Breast epithelium (tissue), 4 donors: Measurements from ENCODE around the gene GALNT2. TPM values are rescaled to one million over a fixed set of nuclear protein-coding genes. Genes with fewer than 3 reads are reported as not detected.
A peak's percentile ranks its signal among the peaks of the same experiment; 100 is the strongest.

Experiments used
- DNase-seq, 2 donors: peaks; one replicate each; pipeline ENCODE4 v3.0.0-alpha.2; 2019; ENCODE audit warnings: low spot score in 2 of 2
- H3K27ac ChIP-seq, 2 donors: fragments of 200-600 bp; sonication (generic) in 1 of 2; one replicate each; pipeline ENCODE4 v1.5.1; 2016 to 2019; ENCODE audit warnings: mild to moderate bottlenecking in 1 of 2
- H3K27me3 ChIP-seq, 2 donors: fragments of 200-600 bp; sonication (generic) in 1 of 2; one replicate each; pipeline versions ENCODE4 v1.5.1 to v1.6.0; 2017 to 2019; ENCODE audit warnings: control low read depth in 1 of 2, mild to moderate bottlenecking in 1 of 2
- H3K36me3 ChIP-seq: fragments of 200-600 bp; one replicate; pipeline ENCODE4 v1.5.1; 2019
- H3K4me1 ChIP-seq, 2 donors: fragments of 200-600 bp; sonication (generic); one replicate each; pipeline ENCODE4 v1.5.1; 2016 to 2019; ENCODE audit warnings: control low read depth in 1 of 2
- H3K4me3 ChIP-seq, 3 donors: fragments of 200-600 bp; sonication (generic); 1 replicate in 2 of 3; 2 replicates in 1 of 3; pipeline ENCODE4 v1.5.1; 2016 to 2019; ENCODE audit warnings: mild to moderate bottlenecking in 3 of 3, moderate library complexity in 2 of 3
- H3K9me3 ChIP-seq, 2 donors: fragments of 200-600 bp; sonication (generic) in 1 of 2; one replicate each; pipeline ENCODE4 v1.5.1; 2016 to 2019; ENCODE audit warnings: control low read depth in 1 of 2
- CTCF ChIP-seq, 3 donors: fragments of 450-650 bp; IDR thresholded peaks; one replicate each; pipeline ENCODE4 v1.5.1; 2016 to 2017; ENCODE audit warnings: antibody characterized with exemption in 3 of 3, mild to moderate bottlenecking in 3 of 3, moderate library complexity in 3 of 3
- POLR2A ChIP-seq: fragments of 450-650 bp; IDR thresholded peaks from one replicate; pipeline ENCODE4 v1.6.1; 2016; ENCODE audit warnings: antibody characterized with exemption, mild to moderate bottlenecking, moderate library complexity
- POLR2AphosphoS5 ChIP-seq, 3 donors: sonication (generic); formaldehyde crosslinking; IDR thresholded peaks; one replicate each; pipeline ENCODE4 v1.6.1; 2017; ENCODE audit warnings: antibody characterized with exemption in 3 of 3
- intact Hi-C: fragments of 100-400 bp; cut with DNase I; formaldehyde crosslinking; loops from one replicate; pipeline ENCODE4 v1.15.1; 2023; ENCODE audit warnings: low total_unique reads
- total RNA-seq, 3 donors: library from RNA; depleted of rRNA; stranded (reverse); fragments of >200 nt; gene quantifications; one replicate each; pipeline ENCODE4 v1.1.0, GENCODE V29; 2016

GALNT2 gene
- total RNA-seq, 3 donors from 2014 or later = 27.4 to 53.0 (median 42.6) TPM

- TF ChIP-seq CTCF (IDR thresholded peaks at IDR 0.05) = no peak
- TF ChIP-seq POLR2AphosphoS5 (IDR thresholded peaks at IDR 0.05) = no peak
- no peak for TF ChIP-seq POLR2A
- Histone ChIP-seq H3K4me1 (no peaks in the 10 kb centered on the region), H3K36me3 (no peaks in the 10 kb centered on the region), H3K4me3 (no peak overlapping the region), H3K27me3 (peaks cover 0 to 6% of the 10 kb centered on the region in 2 donors), H3K9me3 (no peaks in the 10 kb centered on the region), H3K27ac (no peak overlapping the region)
- DNase-seq = no peak
- intact Hi-C loops = loop anchor here (10.0 kb wide), 1 partner anchor 654 kb away; no protein-coding TSS in a partner anchor
Measured at GRCh38 chr1:230319014-230319747, 252.1 kb downstream of the GALNT2 start.

- H3K4me3 ChIP-seq = no peak overlapping the region
- intact Hi-C loops = no loop called here
- H3K27me3 ChIP-seq = peaks cover 0 to 6% of the 10 kb centered on the region in 2 donors
- H3K4me1 ChIP-seq = no peaks in the 10 kb centered on the region
- peak in 1 of 2 donors; percentile 7 for DNase-seq
- no peak for TF ChIP-seq CTCF (IDR thresholded peaks at IDR 0.05)
- TF ChIP-seq POLR2A = no peak
- TF ChIP-seq POLR2AphosphoS5 (IDR thresholded peaks at IDR 0.05) = no peak
- H3K27ac ChIP-seq = no peak overlapping the region
- H3K36me3 ChIP-seq = no peaks in the 10 kb centered on the region
- H3K9me3 ChIP-seq = no peaks in the 10 kb centered on the region
Measured at GRCh38 chr1:230320804-230321203, 253.8 kb downstream of the GALNT2 start.

- Histone ChIP-seq H3K27me3 (peaks cover 0 to 6% of the 10 kb centered on the region in 2 donors), H3K36me3 (no peaks in the 10 kb centered on the region), H3K4me1 (no peaks in the 10 kb centered on the region), H3K9me3 (no peaks in the 10 kb centered on the region), H3K27ac (no peak overlapping the region), H3K4me3 (no peak overlapping the region)
- DNase-seq = no peak
- TF ChIP-seq POLR2AphosphoS5 (IDR thresholded peaks at IDR 0.05) (no peak), CTCF (IDR thresholded peaks at IDR 0.05) (no peak), POLR2A (no peak)
- intact Hi-C loops = no loop called here
Measured at GRCh38 chr1:230321341-230321740, 254.3 kb downstream of the GALNT2 start.

- H3K27me3 ChIP-seq = peaks cover 0 to 2% of the 10 kb centered on the region in 2 donors
- H3K36me3 ChIP-seq = no peaks in the 10 kb centered on the region
- H3K4me1 ChIP-seq = no peaks in the 10 kb centered on the region
- no peak overlapping the region for H3K4me3 ChIP-seq
- intact Hi-C loops = no loop called here
- DNase-seq = no peak
- TF ChIP-seq CTCF (IDR thresholded peaks at IDR 0.05) (no peak), POLR2A (no peak), POLR2AphosphoS5 (IDR thresholded peaks at IDR 0.05) (no peak)
- H3K9me3 ChIP-seq = no peaks in the 10 kb centered on the region
- no peak overlapping the region for H3K27ac ChIP-seq
Measured at GRCh38 chr1:230321741-230322420, 254.8 kb downstream of the GALNT2 start.

GRCh38 chr1:230322421-230322756 is 255.4 kb downstream of the GALNT2 start:
- intact Hi-C loops = no loop called here
- H3K4me1 ChIP-seq = no peaks in the 10 kb centered on the region
- no peaks in the 10 kb centered on the region for H3K36me3 ChIP-seq
- H3K9me3 ChIP-seq = no peaks in the 10 kb centered on the region
- TF ChIP-seq POLR2A = no peak
- no peak for TF ChIP-seq POLR2AphosphoS5 (IDR thresholded peaks at IDR 0.05)
- no peak overlapping the region for H3K27ac ChIP-seq
- H3K4me3 ChIP-seq = no peak overlapping the region
- no peak for DNase-seq
- no peaks in the 10 kb centered on the region for H3K27me3 ChIP-seq
